ENCODE results near the gene CTSF.
"Not testable (repeated sequence)": the region's sequence is repeated elsewhere in the genome, so short reads cannot be mapped to it uniquely, and the experiment has no call there.

The CTSF gene

DNA sequence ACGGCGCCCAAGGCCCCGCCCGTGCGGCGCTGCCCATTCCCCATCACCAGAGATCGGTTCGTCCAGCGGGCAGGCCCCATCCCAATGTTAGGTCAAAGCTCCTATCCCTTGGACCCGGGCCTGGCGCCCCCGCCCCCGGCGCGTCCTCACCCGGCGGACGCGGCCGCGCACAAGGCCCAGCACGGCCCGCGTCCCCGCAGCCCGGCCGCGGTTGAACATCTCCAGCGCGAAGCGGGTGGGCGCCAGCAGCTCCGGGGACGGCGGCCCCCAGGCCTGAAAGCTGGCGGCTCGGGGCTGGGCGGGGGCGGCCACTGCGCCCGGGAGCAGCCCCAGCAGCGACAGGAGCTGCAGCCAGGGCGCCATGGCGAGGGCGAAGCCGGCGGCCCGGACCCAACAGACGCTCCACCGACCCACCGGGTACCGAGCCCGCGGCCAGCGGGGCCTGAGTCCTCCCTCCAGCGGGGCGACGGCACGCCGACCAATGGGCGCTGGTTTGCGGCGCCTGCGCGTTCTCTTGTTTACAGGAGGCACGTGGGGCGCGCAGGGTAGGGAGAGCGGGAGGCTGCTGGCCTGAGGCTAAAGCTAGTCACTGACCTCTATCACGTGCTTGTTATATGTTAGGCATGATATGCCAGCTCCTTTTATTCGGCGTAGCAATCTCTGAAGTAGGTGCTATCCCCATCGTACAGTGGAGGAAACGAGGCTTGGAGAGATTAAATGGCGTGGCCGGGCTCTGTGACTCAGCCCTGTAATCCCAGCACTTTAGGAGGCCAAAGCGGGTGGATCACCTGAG, at the start of gene CTSF:
Gene CTSF (minus strand): TSS at position 483 of the 793 bp plus-strand sequence. CDS start 120 bp downstream, at position 363.
- peak; percentile 53 for DNase-seq (ENCODE audit: low read depth)

DNA sequence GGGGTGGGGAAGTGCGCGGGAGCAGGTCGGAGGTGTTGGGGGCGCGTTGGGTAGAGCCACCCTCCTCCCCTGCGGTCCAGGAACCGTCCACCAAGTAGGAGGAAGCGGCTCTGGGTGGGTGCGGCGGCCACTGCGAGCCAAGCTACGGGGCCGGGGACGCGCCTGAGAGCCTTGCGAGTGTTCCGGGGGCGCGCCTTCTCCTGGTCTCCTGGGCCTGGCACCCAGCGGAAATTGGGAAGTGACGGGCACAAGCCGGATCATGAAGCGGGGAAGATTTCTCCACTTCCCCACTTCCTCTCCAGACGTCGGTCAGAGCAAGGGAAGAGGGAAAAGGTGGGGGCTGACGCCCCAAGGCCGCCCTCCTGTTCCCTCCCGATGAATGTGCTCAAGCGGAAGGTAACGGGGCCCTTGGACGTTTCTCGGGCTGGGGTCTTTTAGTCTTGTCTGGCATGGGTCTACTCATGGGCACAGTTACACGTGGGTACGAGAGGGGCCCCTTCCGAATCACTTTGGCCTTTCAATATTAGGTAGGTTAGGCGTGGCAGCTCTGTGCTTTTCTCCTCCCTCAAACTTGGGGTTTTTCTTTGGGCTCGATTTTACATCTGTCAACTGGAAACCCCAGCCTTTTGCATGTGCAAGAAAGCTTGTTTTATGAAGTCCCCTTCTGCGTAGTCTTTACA, 48.9 kb upstream of the CTSF start:
- DNase-seq (ENCODE audit: low read depth): peak; percentile 7

- peak; percentile 95 for DNase-seq (ENCODE audit: low read depth)
Measured at GRCh38 chr11:66616379-66617154, 48.2 kb upstream of the CTSF start, which contains the start of gene RBM14. RBM14 (plus strand) TSS chr11:66616630; CDS start chr11:66616721, 91 bp downstream.

DNA sequence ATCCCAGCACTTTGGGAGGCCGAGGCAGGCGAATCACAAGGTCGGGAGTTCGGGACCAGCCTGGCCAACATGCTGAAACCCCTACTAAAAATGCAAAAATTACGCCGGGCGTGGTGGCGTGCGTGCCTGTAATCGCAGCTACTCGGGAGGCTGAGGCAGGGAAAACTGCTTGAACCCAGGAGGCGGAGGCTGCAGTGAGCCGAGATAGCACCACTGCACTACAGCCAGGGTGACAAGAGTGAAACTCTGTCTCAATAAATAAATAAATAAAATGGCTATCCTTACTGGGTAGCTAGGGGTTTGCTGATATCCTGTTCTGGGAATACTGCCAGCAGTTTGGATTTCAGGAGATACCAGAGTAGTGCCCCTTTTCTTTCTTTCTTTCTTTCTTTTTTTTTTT, 45.7 kb upstream of the CTSF start:
- DNase-seq (ENCODE audit: low read depth): no peak

- DNase-seq (ENCODE audit: low read depth): no peak
Measured at GRCh38 chr11:66612458-66612857, 44.1 kb upstream of the CTSF start.

GRCh38 chr11:66609721-66610617, 41.6 kb upstream of the CTSF start:
- DNase-seq (ENCODE audit: low read depth): no peak

- no peak for DNase-seq (ENCODE audit: low read depth)
Measured at GRCh38 chr11:66607126-66607834, 38.9 kb upstream of the CTSF start.

DNA sequence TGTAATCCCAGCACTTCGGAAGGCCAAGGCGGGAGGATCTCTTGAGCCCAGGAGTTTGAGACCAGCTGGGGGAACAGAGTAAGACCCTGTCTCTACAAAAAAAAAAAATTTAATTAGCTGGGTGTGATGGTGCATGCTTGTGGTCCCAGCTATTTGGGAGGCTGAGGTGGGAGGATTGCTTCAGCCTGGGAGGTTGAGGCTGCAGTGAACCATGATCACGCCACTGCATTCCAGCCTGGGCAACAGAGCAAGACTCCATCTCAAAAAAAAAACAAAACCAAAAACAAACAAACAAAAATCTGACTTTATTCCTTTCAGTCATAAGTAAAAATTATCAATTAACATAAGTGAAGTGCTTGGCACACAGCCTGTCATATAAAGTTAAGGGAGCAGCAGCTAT, 38.2 kb upstream of the CTSF start:
- not testable (repeated sequence) for DNase-seq (ENCODE audit: low read depth)

DNA sequence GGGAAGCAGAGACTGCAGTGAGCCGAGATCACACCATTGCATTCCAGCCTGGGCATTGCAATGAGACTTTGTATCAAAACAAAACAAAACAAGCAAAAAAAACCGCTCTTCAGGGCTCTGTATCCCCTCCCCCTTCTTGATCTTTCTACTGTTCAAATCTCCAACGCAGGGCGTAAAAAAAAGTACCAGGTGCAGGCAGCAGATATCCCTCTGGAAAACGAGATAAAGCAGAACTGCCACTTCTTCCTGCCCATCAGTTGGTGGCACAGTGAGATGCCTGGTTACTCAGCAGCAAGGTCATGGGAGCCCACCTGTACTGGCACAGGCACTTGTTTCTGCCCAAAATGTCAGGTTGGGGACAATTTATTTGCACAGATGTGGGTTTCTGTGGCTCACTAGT, 35.7 kb upstream of the CTSF start:
- DNase-seq (ENCODE audit: low read depth): no peak

- DNase-seq (ENCODE audit: low read depth): no peak
Measured at GRCh38 chr11:66603072-66603471, 34.7 kb upstream of the CTSF start.

- no peak for DNase-seq (ENCODE audit: low read depth)
Measured at GRCh38 chr11:66600631-66601233, 32.3 kb upstream of the CTSF start.

- DNase-seq (ENCODE audit: low read depth): no peak
Measured at GRCh38 chr11:66600219-66600618, 31.8 kb upstream of the CTSF start.

- no peak for DNase-seq (ENCODE audit: low read depth)
Measured at GRCh38 chr11:66598993-66599392, 30.6 kb upstream of the CTSF start.

- DNase-seq (ENCODE audit: low read depth): no peak
Measured at GRCh38 chr11:66595245-66595904, 27.0 kb upstream of the CTSF start.

DNA sequence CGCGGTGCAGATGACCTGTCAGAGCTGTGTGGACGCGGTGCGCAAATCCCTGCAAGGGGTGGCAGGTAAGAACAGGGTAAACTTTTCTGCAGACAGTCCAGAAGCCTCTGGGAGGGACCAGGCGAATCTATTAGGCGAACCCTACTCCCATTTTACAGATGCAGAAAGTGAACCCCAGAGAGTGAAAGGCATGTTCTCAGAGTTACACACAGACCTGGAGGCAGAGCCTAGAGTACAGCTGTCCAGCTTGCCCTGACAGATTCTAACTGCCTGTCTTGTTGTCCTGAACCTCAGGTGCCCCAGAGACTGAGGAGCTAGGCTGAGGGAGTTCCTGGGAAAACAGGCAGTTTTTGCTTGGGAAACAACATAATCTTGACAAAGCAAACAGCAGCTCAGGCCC, 25.2 kb upstream of the CTSF start:
- no peak for DNase-seq (ENCODE audit: low read depth)

DNA sequence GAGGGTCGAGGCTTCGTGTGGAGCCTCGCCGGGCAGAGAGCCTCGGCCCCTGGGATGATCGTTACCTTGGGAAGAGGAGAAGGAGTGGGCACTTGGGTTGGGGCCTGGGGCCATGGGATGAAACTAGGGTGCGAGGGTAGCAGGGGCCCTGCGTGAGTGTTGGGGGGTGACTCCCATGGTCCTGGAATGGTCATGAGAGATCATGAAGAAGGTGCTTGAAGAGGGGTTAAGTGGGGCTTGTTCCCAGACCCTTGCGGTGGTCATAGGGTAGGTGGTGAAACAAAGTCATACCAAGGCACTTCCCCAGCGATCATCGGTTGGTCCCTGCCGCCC, 24.9 kb upstream of the CTSF start:
- no peak for DNase-seq (ENCODE audit: low read depth)

GRCh38 chr11:66592457-66593302, 24.3 kb upstream of the CTSF start, which contains the start of the genes CCDC87 and CCS:
CCDC87 (minus strand) TSS chr11:66593063; CDS start chr11:66593015, 48 bp downstream.
CCS (plus strand) TSS chr11:66593185; CDS start chr11:66593262, 77 bp downstream.
- peak; percentile 98 for DNase-seq (ENCODE audit: low read depth)

- no peak for DNase-seq (ENCODE audit: low read depth)
Measured at GRCh38 chr11:66591175-66591574, 22.8 kb upstream of the CTSF start.

Data from stimulated activated CD8-positive, alpha-beta memory T cell treated with anti-CD3 and anti-CD28 coated beads, Interleukin-12 subunit alpha, Interleukin-12 subunit beta, amount 100 ng/mL, for 4 hours (primary cell).